Myocyte (in vitro differentiated cells): Measurements from ENCODE around the gene KSR2. TPM values are rescaled to one million over a fixed set of nuclear protein-coding genes. Genes with fewer than 3 reads are reported as not detected.

Experiments
- DNase-seq: peaks from one replicate; pipeline ENCODE4 v3.0.0-alpha.2; 2012; ENCODE audit warnings: low read depth
- total RNA-seq: library from RNA; depleted of rRNA; stranded (reverse); fragments of >200 nt; gene quantifications from 2 replicates; pipeline ENCODE4 v1.2.3, GENCODE V29; 2014

The KSR2 gene
- total RNA-seq, 1 donor from 2014 or later = not detected

- DNase-seq = no peak
Measured at GRCh38 chr12:117470804-117471203, 498.0 kb downstream of the KSR2 start.

DNA sequence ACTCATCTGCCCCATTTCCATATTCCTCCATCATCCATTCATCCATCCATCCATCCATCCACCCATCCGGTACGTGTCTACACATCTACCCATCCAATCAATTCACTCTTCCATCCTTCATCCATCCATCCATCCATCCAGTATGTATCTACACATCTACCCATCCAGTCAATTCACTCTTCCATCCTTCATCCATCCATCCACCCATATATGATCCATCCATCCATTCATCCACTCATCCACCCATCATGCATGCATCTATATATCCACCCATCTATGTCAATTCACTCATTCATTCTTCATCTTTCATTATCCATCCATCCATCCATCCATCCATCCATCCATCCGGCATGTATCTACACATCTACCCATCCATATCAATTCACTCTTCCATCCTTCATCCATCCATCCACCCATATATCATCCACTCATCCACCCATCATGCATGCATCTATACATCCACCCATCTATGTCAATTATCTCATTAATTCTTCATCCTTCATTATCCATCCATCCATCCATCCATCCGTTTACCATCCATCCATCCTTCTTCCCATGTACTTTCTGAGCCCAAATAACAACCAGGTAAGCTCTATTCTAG lies 498.8 kb downstream of the KSR2 start:
- DNase-seq = no peak

GRCh38 chr12:117468016-117468415 lies 500.8 kb downstream of the KSR2 start:
- no peak for DNase-seq

GRCh38 chr12:117467588-117467987 lies 501.2 kb downstream of the KSR2 start:
- DNase-seq = no peak

DNA sequence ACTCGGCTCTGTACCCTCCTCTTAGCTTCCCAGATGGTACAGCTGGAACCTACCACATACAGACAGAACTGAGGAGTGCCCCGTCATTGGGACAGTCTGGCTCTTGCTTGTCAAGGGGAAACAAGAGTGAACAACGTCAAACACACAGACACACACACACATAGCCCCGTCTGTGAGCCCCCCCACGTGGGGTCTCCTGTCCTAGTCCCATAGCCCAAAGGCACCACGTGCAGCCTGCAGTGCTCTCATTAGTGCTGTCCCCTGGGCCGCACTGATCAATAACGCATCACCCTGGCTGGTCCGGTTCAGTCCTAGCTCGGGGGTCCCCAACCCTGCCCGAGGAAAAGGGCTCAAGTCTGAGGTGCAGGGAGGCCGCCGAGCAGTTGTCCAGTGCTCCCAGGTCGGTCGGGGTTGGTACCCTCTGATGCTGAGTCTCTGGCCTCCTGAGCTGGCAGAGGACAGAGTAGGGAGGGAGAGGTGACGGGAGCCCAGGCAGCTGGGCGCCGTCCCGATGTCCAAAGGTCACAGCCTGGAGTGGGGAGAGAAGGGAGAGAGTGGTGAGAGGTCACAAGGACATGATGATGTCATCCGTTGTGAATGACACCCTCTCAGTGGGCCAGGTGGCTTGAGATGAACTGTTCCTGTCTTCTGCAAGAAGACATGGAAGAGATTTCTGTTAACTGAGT lies 502.0 kb downstream of the KSR2 start:
- no peak for DNase-seq

GRCh38 chr12:117461732-117462131 lies 507.1 kb downstream of the KSR2 start:
- no peak for DNase-seq

DNA sequence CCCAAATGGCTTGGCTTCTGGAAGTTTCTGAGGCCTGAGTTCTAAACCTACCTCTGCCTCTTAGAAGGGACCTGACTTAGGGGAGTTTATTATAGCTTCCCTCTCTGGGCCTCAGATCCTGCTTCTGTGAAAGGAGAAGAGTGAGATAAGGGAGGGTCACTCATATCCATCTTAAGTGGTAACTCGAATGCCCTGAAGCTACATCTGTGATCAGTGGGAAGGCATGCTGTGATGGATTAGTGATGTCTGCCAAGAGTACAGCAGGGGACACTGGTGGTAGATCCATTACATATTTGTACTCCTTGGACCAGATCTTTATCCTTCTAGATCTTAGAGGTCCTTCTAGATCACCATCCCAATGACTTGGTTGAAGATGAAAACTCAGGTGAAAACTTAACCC lies 509.6 kb downstream of the KSR2 start:
- no peak for DNase-seq

- no peak for DNase-seq
Measured at GRCh38 chr12:117457189-117457588, 511.6 kb downstream of the KSR2 start.

DNA sequence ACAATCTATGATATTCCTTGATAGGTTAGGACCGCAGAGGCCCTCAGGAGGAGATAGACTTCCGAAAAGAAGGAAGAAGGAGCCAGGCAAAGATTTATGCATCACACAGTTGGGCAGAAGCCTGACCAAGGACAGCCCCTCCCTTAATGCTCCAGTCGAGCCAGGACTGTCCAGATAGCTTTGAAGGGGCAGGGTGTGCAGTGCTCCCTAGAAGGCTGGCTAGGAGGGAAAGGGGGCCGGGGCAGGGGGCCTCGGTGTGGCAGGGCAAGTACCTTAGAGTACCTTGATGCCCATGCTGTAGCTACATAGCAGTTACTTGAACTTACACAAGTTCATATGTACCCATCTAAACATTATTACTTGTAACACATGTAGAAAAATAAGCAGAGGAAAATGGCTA lies 512.7 kb downstream of the KSR2 start:
- DNase-seq = no peak

DNA sequence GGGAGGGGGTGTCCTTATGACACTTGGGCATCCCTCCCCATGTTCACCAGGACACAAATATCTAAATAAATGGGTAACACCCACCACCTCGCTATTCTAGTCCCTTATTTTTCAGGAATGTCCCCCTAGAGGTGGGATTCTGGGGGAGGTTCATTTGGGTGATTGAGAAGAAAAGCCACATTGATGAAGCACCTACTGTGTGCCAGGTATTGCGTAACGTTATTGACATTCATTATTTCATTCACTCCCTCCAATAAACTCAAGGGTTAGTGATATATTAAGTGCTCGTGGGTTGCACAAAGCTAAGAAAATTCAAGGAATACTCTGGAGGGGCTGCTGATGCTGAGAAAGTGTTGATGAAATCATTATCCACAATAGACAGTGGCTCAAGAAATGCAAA lies 514.8 kb downstream of the KSR2 start:
- no peak for DNase-seq

DNA sequence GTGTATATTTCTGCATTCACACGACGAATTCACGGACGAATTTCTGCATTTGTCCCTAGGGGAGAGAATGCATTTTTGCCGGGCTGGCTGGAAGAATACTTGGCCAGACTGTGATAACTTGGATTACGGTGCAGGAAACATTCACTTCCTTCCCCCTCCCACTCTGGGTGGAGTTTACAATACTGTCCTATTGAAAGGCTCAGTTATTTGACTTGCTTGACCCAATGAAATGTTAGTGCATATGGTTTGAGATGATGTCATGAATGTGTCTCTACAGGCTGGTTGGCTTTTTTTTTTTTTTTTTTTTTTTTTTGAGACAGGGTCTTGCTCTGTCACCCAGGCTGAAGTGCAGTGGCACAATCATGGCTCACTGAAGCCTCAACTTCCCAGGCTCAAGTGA lies 516.7 kb downstream of the KSR2 start:
- no peak for DNase-seq

DNA sequence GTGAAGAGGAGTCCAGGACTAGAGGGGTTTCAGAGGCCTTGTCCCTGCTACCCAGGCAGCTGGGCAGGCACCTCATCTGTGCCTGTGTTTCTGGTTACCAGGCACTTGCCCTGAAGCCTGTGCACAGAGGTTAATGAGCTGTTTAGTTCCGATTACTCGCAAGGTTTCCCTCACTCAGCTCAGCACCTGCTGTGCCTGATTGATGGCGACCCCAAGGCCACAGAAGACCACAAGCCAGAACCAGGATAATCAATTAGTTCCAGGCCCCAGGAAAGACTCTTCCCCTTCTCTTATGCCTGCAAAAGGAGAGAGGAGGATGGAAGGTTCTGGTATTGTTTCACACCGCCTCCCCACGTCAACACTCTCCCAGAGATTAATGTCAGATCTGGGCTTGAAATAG lies 518.6 kb downstream of the KSR2 start:
- no peak for DNase-seq

GRCh38 chr12:117447665-117448366 lies 521.0 kb downstream of the KSR2 start:
- DNase-seq = no peak

DNA sequence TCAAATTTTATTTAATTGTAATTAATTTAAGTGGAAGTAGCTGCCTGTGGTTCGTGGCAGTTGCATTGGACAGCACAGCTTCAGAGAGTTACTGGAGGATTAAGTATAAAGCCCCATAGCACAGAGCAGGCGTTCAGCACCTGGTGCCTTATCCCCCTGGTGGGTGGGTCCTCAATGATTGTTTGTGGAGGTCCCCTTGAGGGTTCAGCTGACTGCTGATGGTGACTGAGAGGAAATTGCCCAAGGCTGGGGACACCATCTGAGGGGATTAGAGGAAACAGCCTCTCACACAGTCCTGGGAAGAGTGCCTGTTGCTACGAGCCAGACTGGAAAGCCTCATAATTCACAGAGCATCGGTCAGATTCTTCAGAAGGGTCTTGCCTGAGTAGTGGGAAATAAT lies 524.0 kb downstream of the KSR2 start:
- DNase-seq = no peak

DNA sequence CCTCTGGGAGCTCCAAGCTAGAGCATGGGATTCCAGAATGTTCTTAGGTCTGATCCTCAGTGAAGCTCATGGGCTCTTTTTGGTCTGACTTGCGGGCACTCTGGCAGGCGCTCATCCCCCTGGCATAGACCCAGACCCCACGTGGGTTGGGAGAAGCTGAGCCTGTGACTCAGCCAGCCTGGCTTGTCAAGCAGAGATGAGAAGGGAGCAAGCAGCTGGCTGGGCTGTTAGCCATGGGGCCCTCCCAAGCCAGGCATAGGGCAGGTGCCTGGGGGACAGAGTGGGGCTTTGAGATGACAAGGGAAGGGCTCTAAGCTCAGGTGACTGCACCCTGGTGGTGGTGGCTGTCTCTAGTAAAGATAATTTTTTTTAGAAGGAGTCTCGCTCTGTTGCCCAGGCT lies 527.0 kb downstream of the KSR2 start:
- DNase-seq = peak; percentile 63

- DNase-seq = no peak
Measured at GRCh38 chr12:117440384-117440783, 528.4 kb downstream of the KSR2 start.

- no peak for DNase-seq
Measured at GRCh38 chr12:117439531-117440001, 529.2 kb downstream of the KSR2 start.

GRCh38 chr12:117438809-117439208 lies 530.0 kb downstream of the KSR2 start:
- DNase-seq = no peak

- DNase-seq = no peak
Measured at GRCh38 chr12:117437516-117438255, 531.1 kb downstream of the KSR2 start.

DNA sequence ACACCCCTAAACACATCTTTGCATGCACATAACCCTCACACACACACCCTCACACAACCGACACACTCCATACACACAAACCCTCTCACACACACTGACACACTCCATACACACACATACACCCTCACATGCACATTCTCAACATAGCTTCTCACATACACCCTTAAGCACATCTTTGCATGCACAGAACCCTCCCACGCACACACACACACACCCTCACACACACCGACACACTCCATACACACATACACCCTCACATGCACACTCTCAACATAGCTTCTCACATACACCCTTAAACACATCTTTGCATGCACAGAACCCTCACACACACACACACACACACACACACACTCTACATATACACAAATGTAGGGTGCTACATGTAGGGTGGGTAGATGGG lies 534.9 kb downstream of the KSR2 start:
- DNase-seq = no peak

DNA sequence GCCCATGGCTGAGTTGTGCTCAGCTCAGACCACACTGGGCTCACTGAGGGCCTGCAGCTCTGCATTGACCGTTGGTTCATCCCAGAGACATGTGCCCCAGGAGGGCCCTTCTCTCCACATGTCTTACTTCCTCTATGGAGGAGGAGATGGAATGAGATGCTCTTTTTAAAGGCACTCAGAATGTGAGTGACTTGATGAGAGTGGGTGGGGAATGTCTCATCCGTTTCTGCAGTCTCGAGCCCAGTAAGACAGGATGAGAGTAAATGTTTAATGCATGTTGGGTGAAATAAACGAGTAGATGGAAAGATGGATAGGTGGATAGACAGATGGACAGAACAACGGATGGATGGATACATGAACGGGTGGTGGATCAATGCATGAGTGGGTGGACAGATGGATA lies 538.5 kb downstream of the KSR2 start:
- no peak for DNase-seq

DNA sequence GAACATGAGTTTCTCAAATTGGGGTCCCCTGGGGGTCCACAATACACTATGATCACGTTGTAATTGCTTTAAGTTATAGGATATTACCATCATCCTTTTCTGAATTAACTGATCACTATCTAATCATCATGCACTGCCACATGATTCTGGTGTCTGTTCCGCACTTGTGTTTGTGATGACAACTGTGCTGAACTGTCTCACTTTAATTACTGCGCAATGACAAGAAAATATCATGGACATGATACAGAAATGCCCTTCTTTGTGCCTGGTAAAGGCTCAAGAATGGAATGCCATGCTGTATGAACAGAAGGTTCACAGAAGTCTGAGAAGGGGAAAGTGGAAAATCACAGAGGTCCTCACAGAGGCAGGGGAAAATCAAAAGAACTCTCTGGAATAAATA lies 541.6 kb downstream of the KSR2 start:
- no peak for DNase-seq
